ENCODE data around the gene CDK8.

CDK8 gene

GRCh38 chr13:26445092-26445491 lies 191.2 kb downstream of the CDK8 start:
- DNase-seq (ENCODE audit: low spot score) = no peak

- no peak for DNase-seq (ENCODE audit: low spot score)
Observed at GRCh38 chr13:26446751-26447150, 192.8 kb downstream of the CDK8 start.

GRCh38 chr13:26448032-26448431 lies 194.1 kb downstream of the CDK8 start:
- DNase-seq (ENCODE audit: low spot score) = no peak

GRCh38 chr13:26449063-26449848 lies 195.3 kb downstream of the CDK8 start:
- no peak for DNase-seq (ENCODE audit: low spot score)
